Vagina (tissue), 2 donors: ENCODE results near the gene AHNAK. TPM values are rescaled to one million over a fixed set of nuclear protein-coding genes. Genes with fewer than 3 reads are reported as not detected.

Experiments
- DNase-seq, 2 donors: peaks; one replicate each; pipeline ENCODE4 v3.0.0-alpha.2; 2017; ENCODE audit errors: extremely low spot score in 2 of 2
- H3K27ac ChIP-seq: fragments of 200-600 bp; sonication (generic); one replicate; pipeline ENCODE4 v1.5.1; 2019
- H3K27me3 ChIP-seq: fragments of 200-600 bp; sonication (generic); one replicate; pipeline ENCODE4 v1.5.1; 2019
- H3K36me3 ChIP-seq, 2 donors: fragments of 200-600 bp; sonication (generic); one replicate each; pipeline ENCODE4 v1.5.1; 2017 to 2019
- H3K4me1 ChIP-seq: fragments of 200-600 bp; sonication (generic); one replicate; pipeline ENCODE4 v1.5.1; 2019
- H3K4me3 ChIP-seq, 2 donors: fragments of 200-600 bp; sonication (generic); 1 replicate in 1 of 2; 2 replicates in 1 of 2; pipeline ENCODE4 v1.5.1; 2016 to 2019
- H3K9me3 ChIP-seq: fragments of 200-600 bp; sonication (generic); one replicate; pipeline ENCODE4 v1.5.1; 2019
- CTCF ChIP-seq, 3 experiments: fragments of 450-650 bp in 2 of 3; fragments of 200-600 bp in 1 of 3; sonication (generic) in 1 of 3; IDR thresholded peaks; one replicate each; pipeline ENCODE4 v1.5.1; 2017 to 2019; ENCODE audit warnings: antibody characterized with exemption in 3 of 3, mild to moderate bottlenecking in 2 of 3, moderate library complexity in 2 of 3
- POLR2A ChIP-seq, 2 donors: fragments of 450-650 bp; IDR thresholded peaks; one replicate each; pipeline ENCODE4 v1.6.1; 2017; ENCODE audit warnings: antibody characterized with exemption in 2 of 2, mild to moderate bottlenecking in 2 of 2, moderate library complexity in 2 of 2
- POLR2AphosphoS5 ChIP-seq, 2 donors: sonication (generic); formaldehyde crosslinking; IDR thresholded peaks; one replicate each; pipeline ENCODE4 v1.9.0; 2017; ENCODE audit warnings: antibody characterized with exemption in 2 of 2, mild to moderate bottlenecking in 2 of 2, low read depth in 1 of 2; ENCODE audit not compliant: insufficient read depth in 1 of 2
- intact Hi-C: fragments of 100-400 bp; cut with DNase I; formaldehyde crosslinking; loops from one replicate; pipeline ENCODE4 v1.15.1; 2023
- total RNA-seq: library from RNA; depleted of rRNA; stranded (reverse); fragments of >200 nt; gene quantifications from one replicate; pipeline ENCODE4 v1.2.3, GENCODE V29; 2016

Gene AHNAK
- total RNA-seq, 1 donor from 2014 or later, result 828 TPM

- Histone ChIP-seq H3K36me3 (no peaks in the 10 kb centered on the region), H3K9me3 (no peaks in the 10 kb centered on the region), H3K27me3 (no peaks in the 10 kb centered on the region), H3K4me3 (peak overlapping the region in 1 of 2 donors; percentile 21), H3K27ac (peak overlapping the region; percentile 87), H3K4me1 (peaks cover 82% of the 10 kb centered on the region)
- DNase-seq, result no peak
- TF ChIP-seq POLR2AphosphoS5 (IDR thresholded peaks at IDR 0.05; ENCODE audit: insufficient read depth in 1 of 2, low read depth in 1 of 2) (no peak), CTCF (IDR thresholded peaks at IDR 0.05) (no peak), POLR2A (IDR thresholded peaks at IDR 0.05) (no peak)
- intact Hi-C loops, result no loop called here
Measured at GRCh38 chr11:62401356-62401755, 145.2 kb downstream of the AHNAK start.

DNA sequence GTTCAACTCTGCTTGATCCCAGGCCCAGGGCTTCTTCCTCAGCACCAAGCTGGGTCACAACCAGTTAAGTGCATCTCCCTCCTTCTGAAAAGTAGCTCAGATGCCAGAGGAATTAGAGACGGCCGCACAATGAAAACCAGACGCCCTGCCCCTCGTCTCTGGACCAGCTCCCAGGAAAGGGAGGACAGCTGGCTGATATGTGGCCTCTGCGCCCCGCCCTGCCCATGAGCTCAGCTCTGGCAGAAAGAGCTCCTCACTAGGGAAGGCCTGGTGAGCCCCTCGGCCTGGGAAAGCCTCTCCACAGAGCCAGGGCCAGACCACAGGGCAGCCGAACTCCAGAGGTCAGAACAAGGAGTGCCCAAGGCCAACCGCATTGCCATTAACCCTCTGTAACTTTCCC, 145.8 kb downstream of the AHNAK start:
- TF ChIP-seq CTCF (IDR thresholded peaks at IDR 0.05) (no peak), POLR2AphosphoS5 (IDR thresholded peaks at IDR 0.05; ENCODE audit: insufficient read depth in 1 of 2, low read depth in 1 of 2) (peak; percentile 67 to 74)
- DNase-seq, result no peak
- peak overlapping the region in 1 of 2 donors; percentile 3 for H3K4me3 ChIP-seq
- H3K9me3 ChIP-seq, result no peaks in the 10 kb centered on the region
- no peaks in the 10 kb centered on the region for H3K36me3 ChIP-seq
- intact Hi-C loops, result no loop called here
- H3K4me1 ChIP-seq, result peaks cover 82% of the 10 kb centered on the region
- H3K27me3 ChIP-seq, result no peaks in the 10 kb centered on the region
- peak overlapping the region; percentile 87 for H3K27ac ChIP-seq

DNA sequence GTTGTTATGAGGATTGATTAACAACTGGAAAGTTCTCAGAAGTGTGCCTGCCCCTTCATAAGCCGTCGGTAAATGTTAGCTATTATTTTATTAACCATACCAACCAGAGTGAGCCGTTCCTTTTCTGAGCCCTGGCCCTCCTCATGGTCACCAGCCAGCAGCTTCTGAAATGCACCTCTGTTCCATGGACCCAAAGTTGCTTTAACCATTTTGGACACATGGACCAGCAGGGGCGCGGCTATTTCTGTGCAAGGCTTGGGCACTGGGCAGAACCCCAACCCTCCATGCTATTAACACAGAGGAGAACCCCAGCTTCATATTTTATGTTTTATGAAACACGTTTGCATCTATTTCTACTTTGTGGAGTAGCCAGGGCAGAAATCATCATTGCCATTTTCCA, 146.3 kb downstream of the AHNAK start:
- DNase-seq, result no peak

DNA sequence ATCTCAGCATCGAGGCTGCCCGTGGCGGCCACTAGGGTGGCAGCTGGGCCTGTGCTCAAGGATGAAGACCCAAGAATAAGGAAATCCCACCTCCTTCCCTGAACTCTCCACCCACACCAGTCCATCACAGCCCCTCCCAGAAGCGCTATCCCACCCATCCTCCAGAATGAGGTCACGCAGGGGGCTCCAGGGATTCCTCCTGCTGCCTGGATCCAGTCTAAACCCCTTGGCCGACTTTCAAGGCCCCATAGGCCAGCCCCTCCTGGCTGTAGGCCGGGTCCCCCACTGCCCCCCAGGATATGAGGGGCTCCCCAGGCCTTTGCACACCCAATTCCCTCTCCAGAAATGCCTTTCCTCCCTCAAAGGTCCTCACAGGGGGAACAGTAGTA, 146.7 kb downstream of the AHNAK start:
- Histone ChIP-seq H3K9me3 (no peaks in the 10 kb centered on the region), H3K4me1 (peaks cover 87% of the 10 kb centered on the region), H3K27ac (peak overlapping the region; percentile 87), H3K4me3 (peak overlapping the region in 1 of 2 donors; percentile 3), H3K27me3 (no peaks in the 10 kb centered on the region), H3K36me3 (no peaks in the 10 kb centered on the region)
- no peak for TF ChIP-seq CTCF (IDR thresholded peaks at IDR 0.05)
- no peak for TF ChIP-seq POLR2AphosphoS5 (IDR thresholded peaks at IDR 0.05; ENCODE audit: insufficient read depth in 1 of 2, low read depth in 1 of 2)
- no peak for TF ChIP-seq POLR2A (IDR thresholded peaks at IDR 0.05)
- intact Hi-C loops, result loop anchor here (2.0 to 10.0 kb wide), 2 partner anchors 145 to 305 kb away; partner anchors contain the start of genes BSCL2 and GNG3
- DNase-seq, result no peak

More for the DNA sequence above, 146.3 kb downstream of the AHNAK start:
- Histone ChIP-seq H3K9me3 (no peaks in the 10 kb centered on the region), H3K36me3 (no peaks in the 10 kb centered on the region), H3K4me1 (peaks cover 84% of the 10 kb centered on the region), H3K27ac (peak overlapping the region; percentile 87), H3K4me3 (peak overlapping the region in 1 of 2 donors; percentile 3), H3K27me3 (no peaks in the 10 kb centered on the region)
- intact Hi-C loops, result no loop called here
- TF ChIP-seq POLR2A (IDR thresholded peaks at IDR 0.05) (no peak), CTCF (IDR thresholded peaks at IDR 0.05) (no peak), POLR2AphosphoS5 (IDR thresholded peaks at IDR 0.05; ENCODE audit: insufficient read depth in 1 of 2, low read depth in 1 of 2) (no peak)

GRCh38 chr11:62399172-62399877, 147.3 kb downstream of the AHNAK start:
- Histone ChIP-seq H3K9me3 (no peaks in the 10 kb centered on the region), H3K36me3 (no peaks in the 10 kb centered on the region), H3K4me1 (peaks cover 90% of the 10 kb centered on the region), H3K4me3 (no peak overlapping the region), H3K27me3 (no peaks in the 10 kb centered on the region), H3K27ac (peak overlapping the region; percentile 87)
- TF ChIP-seq POLR2A (IDR thresholded peaks at IDR 0.05) (no peak), POLR2AphosphoS5 (IDR thresholded peaks at IDR 0.05; ENCODE audit: insufficient read depth in 1 of 2, low read depth in 1 of 2) (peak in 1 of 2 donors; percentile 21)
- DNase-seq, result no peak
- intact Hi-C loops, result loop anchor here (2.0 to 10.0 kb wide), 2 partner anchors 145 to 305 kb away; partner anchors contain the start of genes BSCL2 and GNG3
